GM21423 (cell line): ENCODE results near the gene DOCK6.
A peak's percentile ranks its signal among the peaks of the same experiment; 100 is the strongest.

Experiments used
- ATAC-seq: cut with Tn5 transposase; IDR thresholded peaks from one replicate; pipeline ENCODE4 v1.9.1; 2021; ENCODE audit warnings: mild to moderate bottlenecking, moderate library complexity; ENCODE audit not compliant: unreplicated experiment

The DOCK6 gene

DNA sequence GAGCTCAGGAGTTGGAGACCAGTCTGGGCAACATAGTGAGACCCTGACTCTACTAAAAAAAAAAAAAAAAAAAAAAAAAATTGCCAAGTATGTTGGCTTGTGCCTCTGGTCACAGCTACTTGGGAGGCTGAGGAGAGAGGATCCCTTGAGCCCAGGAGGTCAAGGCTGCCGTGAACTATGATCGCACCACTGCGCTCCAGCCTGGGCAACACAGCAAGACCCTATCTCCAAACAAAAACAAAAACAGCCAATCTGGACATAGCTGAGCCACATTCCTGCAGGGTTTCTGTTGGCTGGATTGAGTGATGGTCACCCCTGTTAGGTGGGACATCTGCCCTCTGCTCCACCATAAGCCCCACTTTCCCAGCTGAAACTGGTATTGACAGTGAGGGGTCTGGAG lies 36.5 kb downstream of the DOCK6 start:
- no peak for ATAC-seq

DNA sequence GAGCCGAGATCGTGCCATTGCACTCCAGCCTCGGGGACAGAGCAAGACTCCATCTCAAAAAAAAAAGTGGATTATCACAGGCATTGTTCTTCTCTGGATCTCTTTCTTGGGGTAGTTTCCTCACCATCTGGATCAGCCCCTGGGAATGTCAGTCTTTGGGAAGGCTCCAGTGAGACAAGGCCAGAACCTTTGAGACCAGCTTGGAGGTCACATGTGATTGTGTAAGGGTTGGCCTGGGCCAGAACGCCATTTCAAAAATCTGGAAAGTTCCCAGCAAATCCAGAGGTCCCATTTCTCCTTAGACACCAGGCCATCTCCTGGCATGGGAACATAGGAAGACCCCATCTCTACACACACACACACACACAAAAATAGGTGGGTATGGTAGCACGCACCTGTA lies 37.2 kb downstream of the DOCK6 start:
- ATAC-seq = no peak

DNA sequence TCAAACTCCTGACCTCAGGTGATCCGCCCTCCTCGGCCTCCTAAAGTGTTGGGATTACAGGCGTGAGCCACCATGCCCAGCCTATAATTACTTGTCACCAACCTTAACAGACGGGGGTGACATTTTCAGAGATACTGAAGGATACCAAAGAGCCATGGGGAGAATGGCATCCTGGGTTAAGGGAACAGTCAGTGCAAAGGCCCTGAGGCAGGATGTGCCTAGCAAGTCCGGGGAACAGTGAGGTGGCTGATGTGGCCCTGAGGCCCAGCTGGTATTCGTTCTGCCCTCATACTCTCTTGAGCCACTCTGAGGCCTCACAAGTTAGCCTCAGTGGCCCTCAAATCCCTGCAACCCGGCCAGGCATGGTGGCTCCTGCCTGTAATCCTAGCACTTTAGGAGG lies 37.9 kb downstream of the DOCK6 start:
- ATAC-seq = no peak

DNA sequence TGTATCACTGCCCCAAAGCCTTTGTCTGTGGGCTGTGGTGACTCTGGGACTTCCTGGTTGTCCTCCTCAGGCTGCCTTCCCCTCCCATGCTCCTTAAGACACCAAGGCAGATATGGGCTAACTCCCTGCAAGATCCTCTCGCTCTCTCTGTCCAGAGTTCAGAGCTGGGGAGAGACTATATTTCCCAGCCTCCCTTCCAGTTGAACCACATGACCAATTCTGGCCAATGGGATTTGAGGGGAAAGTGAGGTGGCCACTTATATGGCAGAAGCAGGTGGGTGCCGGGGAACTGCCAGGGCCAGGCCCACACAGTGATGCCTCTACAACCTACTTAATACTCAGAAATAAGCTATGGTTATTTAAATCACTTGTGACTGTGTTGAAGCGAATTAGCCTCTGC lies 39.1 kb downstream of the DOCK6 start:
- no peak for ATAC-seq

DNA sequence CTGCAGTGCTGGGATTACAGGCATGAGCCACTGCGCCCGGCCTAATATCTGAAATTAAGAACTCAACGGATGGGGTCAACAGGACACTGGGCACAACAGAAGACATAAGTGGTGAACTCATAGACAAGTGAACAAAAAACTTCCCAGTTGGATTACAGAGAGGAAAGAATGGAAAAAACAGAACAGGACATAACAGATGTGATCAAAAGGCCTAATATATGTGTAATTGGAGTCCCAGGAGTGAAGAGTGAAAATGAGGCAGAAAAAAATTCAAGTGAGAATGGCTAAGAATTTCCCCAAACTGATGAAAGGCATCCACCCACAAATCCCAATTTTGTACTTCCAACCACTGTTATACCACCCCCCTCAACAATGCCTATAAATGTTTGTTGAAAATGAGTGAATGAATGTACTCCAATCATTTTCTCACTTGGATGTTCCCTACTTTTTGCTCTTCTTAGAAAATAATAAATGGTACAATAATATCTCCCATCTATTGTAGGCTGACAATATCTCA lies 41.2 kb downstream of the DOCK6 start:
- ATAC-seq = no peak

DNA sequence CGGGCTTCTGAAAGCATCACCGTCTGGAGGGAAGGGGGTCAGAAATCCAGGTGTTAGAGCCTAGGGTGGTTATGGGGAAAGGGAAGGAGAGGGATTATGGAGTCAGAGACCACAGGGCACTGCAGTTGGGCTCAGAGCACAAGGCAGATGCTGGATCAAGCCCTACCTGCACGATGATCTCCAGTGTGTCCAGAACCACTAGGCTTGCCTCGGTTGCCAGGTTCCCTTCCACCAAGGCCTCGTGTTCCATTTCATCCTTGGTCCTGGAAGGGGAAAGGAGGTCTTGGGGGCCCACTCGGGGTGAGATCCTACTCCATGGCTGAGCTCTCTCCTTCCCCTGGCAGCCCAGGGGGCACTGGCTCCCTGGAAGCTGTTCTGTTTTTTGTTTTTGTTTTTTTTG lies 47.9 kb downstream of the DOCK6 start:
- ATAC-seq = no peak

DNA sequence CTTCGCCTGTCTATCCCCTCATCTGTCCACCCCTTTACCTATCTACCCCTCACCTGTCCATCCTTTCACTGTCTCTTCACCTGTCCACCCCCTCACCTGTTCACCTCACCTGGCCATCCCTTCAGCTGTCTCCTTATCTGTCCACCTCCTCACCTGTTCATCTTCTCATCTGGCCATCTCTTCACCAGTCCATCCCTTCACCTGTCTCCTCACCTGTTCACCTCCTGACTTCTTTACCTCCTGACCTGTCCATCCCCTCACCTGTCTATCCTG lies 51.7 kb downstream of the DOCK6 start:
- ATAC-seq = no peak

DNA sequence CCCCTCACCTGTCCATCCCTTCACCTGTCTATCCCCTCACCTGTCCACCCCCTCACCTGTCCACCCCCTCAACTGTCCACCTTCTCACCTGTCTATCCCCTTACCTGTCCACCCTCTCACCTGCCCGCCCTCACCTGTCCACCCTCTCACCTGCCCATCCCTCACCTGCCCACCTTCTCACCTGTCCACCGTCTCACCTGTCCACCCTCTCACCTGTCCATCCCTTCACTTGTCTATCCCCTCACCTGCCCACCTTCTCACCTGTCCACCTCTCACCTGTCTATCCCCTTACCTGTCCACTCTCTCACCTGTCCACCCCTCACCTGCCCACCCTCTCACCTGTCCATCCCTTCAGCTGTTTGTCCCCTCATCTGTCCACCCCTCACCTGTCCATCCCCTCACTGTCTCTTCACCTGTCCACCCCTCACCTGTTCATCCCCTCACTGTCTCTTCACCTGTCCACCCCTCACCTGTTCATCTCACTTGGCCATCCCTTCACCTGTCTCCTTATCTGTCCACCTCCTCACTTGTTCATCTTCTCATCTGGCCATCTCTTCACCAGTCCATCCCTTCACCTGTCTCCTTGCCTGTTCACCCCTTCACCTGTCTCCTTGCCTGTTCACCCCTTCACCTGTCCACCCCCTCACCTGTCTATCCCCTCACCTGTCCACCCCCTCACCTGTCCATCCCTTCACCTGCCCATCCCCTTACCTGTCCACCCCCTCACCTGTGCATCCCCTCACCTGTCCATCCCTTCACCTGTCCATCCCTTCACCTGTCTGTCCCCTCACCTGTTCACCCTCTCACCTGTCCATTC lies 52.3 kb downstream of the DOCK6 start:
- ATAC-seq = no peak

DNA sequence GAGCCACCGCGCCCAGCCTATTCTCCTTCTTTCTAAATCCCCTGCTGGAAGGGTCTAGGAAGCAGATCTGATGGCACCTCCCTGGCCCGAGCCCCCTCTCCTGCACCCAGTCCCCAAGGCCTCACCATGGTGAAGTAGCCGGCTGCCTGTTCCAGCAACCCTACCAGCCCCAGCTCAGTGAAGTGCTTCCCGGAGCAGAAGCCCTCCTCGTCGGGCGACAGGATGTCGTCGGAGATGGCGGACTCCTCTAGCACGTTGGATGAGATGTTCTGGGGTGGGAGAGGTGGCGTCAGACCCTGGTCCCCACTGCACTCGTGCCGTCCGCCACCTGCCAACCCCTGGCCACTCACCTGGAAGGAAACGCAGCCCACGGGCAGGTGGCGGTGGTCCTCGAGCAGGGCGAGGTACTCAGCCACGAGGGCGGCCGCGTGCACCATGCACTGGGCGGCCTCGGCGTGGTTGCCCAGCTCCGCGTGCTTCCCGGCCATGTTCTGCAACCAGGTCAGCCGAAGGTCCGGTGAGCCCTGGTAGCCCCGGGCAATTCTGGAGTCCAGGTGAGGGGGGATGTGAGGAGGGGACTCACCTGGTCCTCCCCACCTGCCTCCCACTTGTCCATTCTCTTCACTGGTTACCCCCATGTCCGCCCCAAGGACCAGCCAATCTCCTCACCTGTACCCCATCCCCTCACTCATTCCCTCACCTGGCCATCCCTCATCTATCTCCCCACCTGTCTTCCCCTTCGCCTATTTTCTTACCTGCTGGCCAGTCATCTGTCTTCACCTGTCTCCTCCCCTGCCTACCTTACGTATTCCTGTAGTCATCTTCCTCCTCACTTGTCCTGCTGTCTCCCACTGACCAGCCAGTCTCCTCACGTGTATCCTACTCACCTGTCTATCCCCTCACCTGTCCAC lies 53.5 kb downstream of the DOCK6 start:
- ATAC-seq = no peak

DNA sequence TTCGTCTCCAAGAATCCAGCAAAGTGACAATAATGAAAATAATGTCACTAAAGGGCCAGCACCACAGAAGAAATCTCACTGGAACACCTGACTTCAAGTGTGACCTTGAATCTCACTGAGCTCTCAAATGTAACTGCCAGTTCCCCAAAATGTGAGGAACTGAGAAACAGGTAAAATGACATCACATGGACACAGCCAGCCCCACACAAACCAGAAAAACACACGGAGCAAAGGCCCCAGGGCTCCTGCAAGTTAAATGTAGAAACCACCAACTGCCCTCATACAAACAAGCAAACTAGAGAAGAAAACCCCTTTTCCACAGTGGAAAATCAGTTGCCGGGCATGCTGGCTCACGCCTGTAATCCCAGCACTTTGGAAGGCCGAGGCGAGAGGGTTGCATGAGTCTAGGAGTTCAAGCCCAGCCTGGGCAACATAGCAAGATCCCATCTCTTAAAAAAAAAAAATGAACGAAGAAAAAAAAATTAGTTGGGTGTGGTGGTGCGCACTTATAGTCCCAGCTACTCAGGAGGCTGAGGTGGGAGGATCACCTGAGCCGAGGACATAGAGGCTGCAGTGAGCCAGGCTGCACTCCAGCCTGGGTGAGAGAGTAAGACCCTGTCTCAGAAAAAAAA lies 56.3 kb downstream of the DOCK6 start:
- peak; percentile 46 for ATAC-seq

DNA sequence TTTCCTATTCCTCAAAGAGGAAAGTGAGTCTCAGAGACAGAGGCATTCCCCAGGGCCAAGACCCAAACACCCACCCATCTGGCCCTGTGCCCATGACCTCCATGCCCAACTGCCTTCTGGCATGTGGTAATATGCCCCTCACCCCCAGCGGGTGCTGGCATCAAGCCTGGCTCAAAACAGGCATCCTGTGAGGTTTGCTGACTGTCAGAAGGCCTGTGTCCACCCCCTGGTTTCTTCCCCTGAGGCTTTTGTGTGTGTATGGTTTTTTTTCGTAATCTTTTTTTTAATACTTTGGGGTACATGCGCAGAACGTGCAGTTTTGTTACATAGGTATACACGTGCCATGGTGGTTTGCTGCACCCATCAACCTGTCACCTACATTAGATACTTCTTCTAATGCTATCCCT lies 57.4 kb downstream of the DOCK6 start:
- ATAC-seq = no peak

DNA sequence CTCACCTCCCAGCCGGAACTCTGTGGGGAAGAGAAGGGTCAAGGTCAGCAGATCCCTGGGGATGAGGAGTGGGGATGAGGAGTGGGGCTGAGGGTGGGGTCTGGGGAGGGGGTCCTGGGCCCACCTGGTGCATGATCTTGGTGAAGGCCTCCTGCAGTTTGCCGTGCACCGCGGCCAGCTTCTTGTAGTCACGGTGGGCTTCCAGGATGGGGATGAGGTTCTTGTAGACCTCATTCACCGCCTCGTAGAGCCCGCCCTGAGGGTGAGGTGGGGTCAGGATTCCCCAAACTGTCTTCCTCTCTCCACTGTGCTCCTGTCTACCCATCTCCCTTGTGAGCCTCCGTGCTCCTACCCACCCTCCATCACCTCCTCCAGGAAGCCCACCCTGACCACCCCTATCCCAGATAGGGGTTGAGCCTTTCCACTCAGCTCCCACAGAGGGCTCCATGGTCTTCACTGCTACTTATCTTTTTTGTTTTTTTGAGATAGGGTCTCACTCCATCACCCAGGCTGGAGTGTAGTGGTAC lies 58.2 kb downstream of the DOCK6 start:
- no peak for ATAC-seq

DNA sequence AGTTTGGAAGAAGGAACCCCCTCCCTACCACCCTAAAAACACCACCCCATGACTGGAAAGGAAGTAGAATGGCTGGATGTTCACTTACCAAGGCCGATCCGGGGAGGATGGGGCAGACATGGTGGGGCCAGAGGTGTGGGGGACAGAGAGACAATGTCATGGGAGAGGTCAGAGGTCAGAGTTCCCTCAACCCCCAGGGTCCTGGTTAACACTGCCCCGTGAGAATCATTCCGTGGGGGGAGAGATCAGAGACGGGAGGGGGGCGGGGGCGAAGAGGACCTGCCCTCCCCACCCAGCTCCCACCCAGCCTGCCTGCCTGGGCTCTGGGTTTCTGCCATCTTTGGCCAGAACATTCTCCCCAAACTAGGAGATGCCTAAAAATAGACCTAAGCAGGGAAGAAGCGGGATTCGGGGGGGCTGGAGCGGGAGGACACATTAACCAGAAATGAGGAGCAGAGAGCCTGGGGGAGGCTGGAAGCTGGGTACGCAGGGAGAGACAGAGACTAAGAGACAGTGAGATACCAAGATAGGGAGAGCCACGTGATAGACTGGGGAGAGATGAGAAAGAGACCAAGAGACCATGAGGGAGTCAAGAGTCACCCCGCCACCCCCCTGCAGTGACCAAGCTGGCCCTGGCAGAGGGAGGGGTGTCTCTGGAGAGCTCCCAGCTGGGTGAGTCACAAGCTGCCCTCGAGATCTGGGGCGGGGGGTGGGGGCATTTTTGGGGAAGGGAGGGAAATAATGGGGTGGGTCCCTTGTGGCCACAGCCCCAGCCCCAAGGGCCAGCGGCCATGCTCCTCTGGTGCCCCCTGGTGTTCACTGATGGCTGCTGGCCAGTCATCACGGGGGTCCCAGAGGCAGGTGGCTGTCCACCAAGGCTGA lies 58.9 kb downstream of the DOCK6 start:
- no peak for ATAC-seq

DNA sequence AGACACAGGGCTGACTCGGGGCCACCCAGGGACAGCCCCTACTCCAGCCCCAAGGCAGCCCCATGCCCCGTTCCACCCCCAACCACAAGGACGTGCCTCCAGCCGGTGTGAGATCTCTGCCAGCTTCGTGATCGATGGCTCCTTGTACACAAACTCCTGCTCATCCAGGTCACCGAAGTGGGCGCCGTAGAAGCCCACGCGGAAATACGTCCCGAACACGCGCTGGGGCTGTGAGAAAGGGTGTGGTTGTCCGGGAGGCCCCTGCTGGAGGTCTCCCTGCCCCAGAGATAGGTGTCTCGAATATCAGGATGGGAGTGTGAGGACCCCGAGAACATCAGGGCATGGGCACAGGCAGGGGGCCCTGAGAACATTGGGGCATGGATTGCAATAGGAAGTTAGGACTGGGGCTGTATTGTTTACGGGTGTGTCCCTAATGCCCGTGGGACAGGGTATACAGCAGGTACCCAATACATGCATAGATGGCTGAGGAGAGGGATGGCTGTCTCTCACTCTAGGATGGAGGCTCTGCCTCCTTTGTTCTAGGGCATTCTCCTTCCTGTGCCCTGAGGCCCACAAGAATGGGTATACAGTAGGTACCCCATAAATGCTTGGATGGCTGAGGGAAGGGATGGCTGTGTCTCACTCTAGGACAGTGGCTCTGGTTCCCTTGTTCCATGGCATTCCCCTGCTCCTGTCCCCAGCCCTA lies 59.7 kb downstream of the DOCK6 start:
- ATAC-seq = no peak

DNA sequence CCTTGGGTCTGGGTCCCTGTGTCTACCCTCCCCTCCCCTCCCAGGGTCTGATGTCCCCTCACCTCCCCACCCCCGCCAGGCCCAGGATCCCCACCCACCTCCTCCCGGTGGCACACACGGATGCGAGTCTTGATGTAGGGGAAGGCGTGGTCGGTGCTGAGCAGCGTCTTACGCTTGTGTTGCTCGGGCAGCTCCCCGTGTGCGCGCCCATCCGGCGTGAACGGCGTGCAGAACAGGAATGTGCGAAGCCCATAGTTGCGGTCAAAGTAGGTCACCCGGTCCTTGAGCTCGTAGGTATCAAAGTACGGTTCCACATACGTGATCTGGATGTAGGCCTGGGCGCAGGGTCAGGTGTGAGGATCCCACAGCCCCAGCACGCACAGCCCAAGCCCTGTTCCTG lies 60.5 kb downstream of the DOCK6 start:
- ATAC-seq = no peak

DNA sequence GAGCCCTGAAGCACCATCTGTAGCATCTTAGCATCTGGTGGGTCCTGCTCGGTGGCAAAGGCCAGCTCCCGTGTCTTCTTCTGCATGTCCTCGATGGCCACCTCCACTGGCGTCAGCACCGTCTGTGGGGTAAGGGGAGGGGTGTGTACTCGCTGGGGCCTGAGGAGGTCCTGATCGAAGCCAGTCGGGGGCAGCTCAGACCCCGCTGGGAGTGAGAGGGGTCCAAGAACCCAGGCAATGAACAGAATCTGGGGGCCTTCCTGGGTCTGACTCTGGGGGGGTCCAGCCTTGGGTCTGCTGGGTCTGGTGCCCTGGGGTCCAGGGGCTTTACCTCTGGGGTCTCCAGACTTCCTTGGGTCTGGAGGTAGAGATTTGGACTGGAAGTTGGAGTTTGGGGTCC lies 61.4 kb downstream of the DOCK6 start:
- ATAC-seq = no peak

DNA sequence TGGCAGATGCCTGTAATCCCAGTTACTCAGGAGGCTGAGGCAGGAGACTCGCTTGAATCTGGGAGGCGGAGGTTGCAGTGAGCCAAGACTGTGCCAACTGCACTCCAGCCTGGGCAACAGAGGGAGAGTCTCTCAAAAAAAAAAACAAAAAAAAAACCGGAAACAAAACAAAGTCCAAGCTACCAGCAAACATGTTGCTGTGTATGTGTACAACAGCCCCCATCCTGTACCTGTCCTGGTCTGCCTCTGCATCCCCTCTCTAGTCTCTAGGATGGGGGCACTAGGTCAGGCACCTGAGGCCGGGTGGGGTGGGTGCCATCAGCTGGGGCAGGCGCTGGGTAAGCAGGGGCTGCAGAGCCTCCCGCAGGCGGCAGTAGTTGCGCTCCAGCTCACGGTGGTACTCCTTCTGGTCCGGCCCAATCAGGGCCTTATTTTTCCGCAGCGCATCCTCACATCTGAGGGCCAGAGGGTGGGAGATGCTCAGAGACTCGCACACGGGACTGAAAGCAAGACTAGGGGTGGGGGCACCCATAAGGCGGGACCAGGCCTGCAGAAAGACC lies 62.2 kb downstream of the DOCK6 start:
- ATAC-seq = no peak

DNA sequence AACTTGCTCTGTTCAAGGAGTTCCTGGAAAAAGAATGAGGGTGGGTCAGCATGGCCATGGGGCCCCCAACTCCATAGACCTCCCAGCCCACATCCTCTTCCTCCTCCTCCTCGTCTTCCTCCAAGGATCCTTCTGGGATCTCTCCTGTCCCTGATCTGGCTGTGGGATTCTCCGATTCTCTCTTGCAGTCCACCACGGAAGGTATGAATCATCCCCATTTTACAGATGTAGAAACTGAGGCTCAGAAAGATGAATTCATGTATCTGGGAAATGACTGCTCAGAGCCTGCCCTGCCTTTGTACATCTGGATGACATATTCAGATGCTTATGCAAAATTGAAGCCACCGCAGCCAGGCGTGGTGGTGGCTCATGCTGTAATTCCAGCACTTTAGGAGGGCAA lies 62.8 kb downstream of the DOCK6 start:
- no peak for ATAC-seq

DNA sequence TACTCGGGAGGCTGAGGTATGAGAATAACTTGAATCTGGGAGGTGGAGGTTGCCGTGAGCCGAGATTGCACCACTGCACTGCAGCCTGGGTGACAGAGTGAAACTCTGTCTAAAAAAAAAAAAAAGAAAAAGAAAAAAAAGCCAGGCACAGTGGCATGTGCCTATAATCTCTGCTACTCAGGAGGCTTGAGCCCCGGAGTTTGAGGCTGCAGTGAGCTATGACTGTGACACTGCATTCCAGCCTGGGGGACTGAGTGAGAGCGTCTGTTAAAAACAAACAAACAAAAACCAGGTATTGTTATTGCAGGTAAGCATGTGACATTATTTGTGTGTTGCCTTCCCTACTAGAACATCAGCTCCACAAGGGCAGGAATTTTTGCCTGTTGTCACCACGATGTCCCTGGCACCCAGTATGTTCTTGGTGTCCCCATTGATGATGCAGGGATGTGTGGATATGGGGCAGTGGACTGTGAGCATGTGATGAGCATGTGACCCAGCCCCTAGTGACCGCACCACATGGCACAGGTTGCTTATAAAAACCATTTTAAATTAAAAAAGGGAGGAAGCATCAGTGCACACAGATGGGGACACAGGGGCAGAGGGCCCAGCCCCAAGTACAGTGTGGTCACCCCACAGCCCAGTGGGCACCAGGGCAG lies 63.4 kb downstream of the DOCK6 start:
- ATAC-seq = no peak
